OCI-LY1 (cell line): ENCODE measurements around the gene LIMS2.

Source experiments
- H2AFZ ChIP-seq: fragments of 200-600 bp; sonication (generic), shearing (Covaris generic); 2 replicates; pipeline ENCODE4 v1.6.0; 2014; ENCODE audit warnings: antibody characterized with exemption, mild to moderate bottlenecking, low read length
- H3F3A ChIP-seq: fragments of 200-600 bp; sonication (generic), shearing (Covaris generic); 2 replicates; pipeline ENCODE4 v1.6.0; 2014; ENCODE audit warnings: mild to moderate bottlenecking, antibody characterized with exemption, low read length, moderate library complexity; ENCODE audit not compliant: insufficient read depth
- H3K27ac ChIP-seq: fragments of 200-600 bp; sonication (generic); 2 replicates; pipeline ENCODE4 v1.5.1; 2014; ENCODE audit warnings: low read length, mixed run types, mild to moderate bottlenecking, low read depth; ENCODE audit not compliant: poor library complexity, severe bottlenecking
- H3K27me3 ChIP-seq: fragments of 200-600 bp; sonication (generic); 2 replicates; pipeline ENCODE4 v1.6.0; 2014; ENCODE audit warnings: antibody characterized with exemption, mild to moderate bottlenecking, low read length, moderate library complexity; ENCODE audit not compliant: insufficient read depth
- H3K36me3 ChIP-seq: fragments of 200-600 bp; sonication (generic); 2 replicates; pipeline ENCODE4 v1.6.1; 2014; ENCODE audit warnings: mild to moderate bottlenecking, antibody characterized with exemption, low read length, moderate library complexity, mixed read lengths; ENCODE audit not compliant: insufficient read depth
- H3K4me1 ChIP-seq: fragments of 200-600 bp; sonication (generic); 2 replicates; pipeline ENCODE4 v1.5.1; 2014; ENCODE audit warnings: mild to moderate bottlenecking, low read length, moderate library complexity; ENCODE audit not compliant: insufficient read depth, severe bottlenecking
- H3K4me2 ChIP-seq: fragments of 200-600 bp; sonication (generic), shearing (Covaris generic); 2 replicates; pipeline ENCODE4 v1.6.1; 2014; ENCODE audit warnings: low read length
- H3K4me3 ChIP-seq: fragments of 200-600 bp; sonication (generic); 2 replicates; pipeline ENCODE4 v1.5.1; 2014; ENCODE audit warnings: low read length, low read depth, mild to moderate bottlenecking, mixed read lengths; ENCODE audit not compliant: poor library complexity, severe bottlenecking
- H3K79me2 ChIP-seq: fragments of 200-600 bp; shearing (Covaris generic); 2 replicates; pipeline ENCODE4 v1.6.1; 2016; ENCODE audit warnings: mixed run types, low read length, mixed read lengths; ENCODE audit not compliant: insufficient read depth
- H3K9ac ChIP-seq: fragments of 200-600 bp; sonication (generic), shearing (Covaris generic); 2 replicates; pipeline ENCODE4 v1.6.1; 2014; ENCODE audit warnings: mild to moderate bottlenecking, low read length, mixed read lengths
- H3K9me2 ChIP-seq: fragments of 200-600 bp; sonication (generic), shearing (Covaris generic); 2 replicates; pipeline ENCODE4 v1.6.1; 2014; ENCODE audit warnings: low read depth, mild to moderate bottlenecking, low read length, mixed read lengths
- H3K9me3 ChIP-seq: fragments of 200-600 bp; shearing (Covaris generic); 2 replicates; pipeline ENCODE4 v1.6.1; 2014; ENCODE audit warnings: low read length, mixed read lengths
- H4K20me1 ChIP-seq: fragments of 200-600 bp; sonication (generic), shearing (Covaris generic); 2 replicates; pipeline ENCODE4 v1.6.0; 2016; ENCODE audit warnings: mild to moderate bottlenecking, low read length; ENCODE audit not compliant: insufficient read depth
- CTCF ChIP-seq: fragments of 200-600 bp; sonication (generic), shearing (Covaris generic); IDR thresholded peaks from 2 replicates; pipeline ENCODE4 v1.5.1; 2017; ENCODE audit warnings: mild to moderate bottlenecking, antibody characterized with exemption, low read length, moderate library complexity, mixed read lengths
- EZH2 ChIP-seq: fragments of 200-600 bp; sonication (generic), shearing (Covaris generic); IDR thresholded peaks from 2 replicates; pipeline ENCODE4 v1.8.0; 2017; ENCODE audit warnings: borderline replicate concordance, mixed run types, mild to moderate bottlenecking, antibody characterized with exemption, low read length, moderate library complexity, mixed read lengths

LIMS2 gene

GRCh38 chr2:127627740-127628571 lies 47.4 kb downstream of the LIMS2 start:
- peaks cover 16% of the 10 kb centered on the region; the same call in 1 of the 2 replicates for H3K27me3 ChIP-seq
- no peak overlapping the region for H3K9ac ChIP-seq
- no peak overlapping the region for H3K4me2 ChIP-seq
- no peak overlapping the region for H3K4me3 ChIP-seq
- H3K27ac ChIP-seq: no peak overlapping the region
- no peaks in the 10 kb centered on the region for H3K79me2 ChIP-seq
- no peaks in the 10 kb centered on the region for H3K9me2 ChIP-seq
- no peaks in the 10 kb centered on the region for H3K4me1 ChIP-seq
- no peaks in the 10 kb centered on the region for H3K9me3 ChIP-seq
- no peaks in the 10 kb centered on the region for H3K36me3 ChIP-seq
- H4K20me1 ChIP-seq: no peaks in the 10 kb centered on the region
- no peaks in the 10 kb centered on the region for H3F3A ChIP-seq
- H2AFZ ChIP-seq: no peak overlapping the region
- TF ChIP-seq CTCF (no peak), EZH2 (no peak)

- no peak overlapping the region for H3K4me2 ChIP-seq
- no peaks in the 10 kb centered on the region for H3K9me2 ChIP-seq
- no peak overlapping the region for H2AFZ ChIP-seq
- no peaks in the 10 kb centered on the region for H3K79me2 ChIP-seq
- H3K4me1 ChIP-seq: no peaks in the 10 kb centered on the region
- H3K4me3 ChIP-seq: no peak overlapping the region
- no peak for TF ChIP-seq CTCF
- TF ChIP-seq EZH2: no peak
- H3F3A ChIP-seq: no peaks in the 10 kb centered on the region
- no peak overlapping the region for H3K9ac ChIP-seq
- H3K9me3 ChIP-seq: no peaks in the 10 kb centered on the region
- no peak overlapping the region for H3K27ac ChIP-seq
- H4K20me1 ChIP-seq: no peaks in the 10 kb centered on the region
- peaks cover 16% of the 10 kb centered on the region; the same call in 1 of the 2 replicates for H3K27me3 ChIP-seq
- H3K36me3 ChIP-seq: no peaks in the 10 kb centered on the region
Observed at GRCh38 chr2:127626917-127627739, 48.2 kb downstream of the LIMS2 start.

- Histone ChIP-seq H2AFZ (no peak overlapping the region), H3K36me3 (no peaks in the 10 kb centered on the region), H4K20me1 (no peaks in the 10 kb centered on the region), H3K79me2 (no peaks in the 10 kb centered on the region), H3F3A (no peaks in the 10 kb centered on the region), H3K27ac (no peak overlapping the region), H3K9ac (no peak overlapping the region), H3K27me3 (peaks cover 11% of the 10 kb centered on the region; the same call in 1 of the 2 replicates), H3K4me1 (no peaks in the 10 kb centered on the region), H3K4me2 (no peak overlapping the region), H3K9me2 (no peaks in the 10 kb centered on the region), H3K4me3 (no peak overlapping the region), H3K9me3 (no peaks in the 10 kb centered on the region)
- TF ChIP-seq EZH2: no peak
- TF ChIP-seq CTCF: no peak
Observed at GRCh38 chr2:127626175-127626574, 49.2 kb downstream of the LIMS2 start.
